GM12891 (cell line): Measurements from ENCODE around the gene SEC22A.

Experiments
- DNase-seq: peaks from one replicate; pipeline ENCODE4 v3.0.0; 2011; ENCODE audit warnings: low spot score; ENCODE audit not compliant: insufficient read length
- FAIRE-seq: peaks from 2 replicates; lab custom pipeline; 2011; peaks lifted over from hg19 to GRCh38; lab: Jason Lieb, UNC
- PAX5 ChIP-seq: IDR thresholded peaks from 2 replicates; pipeline ENCODE4 v1.6.1; 2011; ENCODE audit warnings: low read length, moderate library complexity, mild to moderate bottlenecking; ENCODE audit not compliant: insufficient read depth, severe bottlenecking
- POLR2A ChIP-seq: IDR thresholded peaks from 2 replicates; pipeline ENCODE4 v1.6.1; 2011; ENCODE audit warnings: low read depth, low read length, control low read depth
- POLR2AphosphoS5 ChIP-seq: IDR thresholded peaks from 2 replicates; pipeline ENCODE4 v1.6.1; 2011; ENCODE audit warnings: low read depth, low read length, control low read depth
- POU2F2 ChIP-seq: IDR thresholded peaks from 2 replicates; pipeline ENCODE4 v1.6.1; 2011; ENCODE audit warnings: low read depth, mild to moderate bottlenecking, control low read depth, low read length, moderate library complexity
- SPI1 ChIP-seq: IDR thresholded peaks from 2 replicates; pipeline ENCODE4 v1.6.1; 2011; ENCODE audit warnings: low read depth, low read length, control low read depth
- TAF1 ChIP-seq: IDR thresholded peaks from 2 replicates; pipeline ENCODE4 v1.6.1; 2011; ENCODE audit warnings: low read depth, low read length, control low read depth

Gene SEC22A

GRCh38 chr3:123322866-123323265 lies 121.1 kb downstream of the SEC22A start:
- TF ChIP-seq SPI1 (no peak), POLR2AphosphoS5 (no peak), POLR2A (no peak), TAF1 (no peak), POU2F2 (no peak), PAX5 (no peak)

More at GRCh38 chr3:123322866-123323265, 121.1 kb downstream of the SEC22A start:
- FAIRE-seq (no peak), DNase-seq (no peak)
